GM12878 (cell line): ENCODE results near the gene NR1H4. TPM values are rescaled to one million over a fixed set of nuclear protein-coding genes. Genes with fewer than 3 reads are reported as not detected.
A peak's percentile ranks its signal among the peaks of the same experiment; 100 is the strongest.

ENCODE experiments used
- ATAC-seq: fragments of 200-7000 bp; cut with Tn5 transposase; 3 replicates; pipeline ENCODE4 v1.9.1; 2020; ENCODE audit warnings: mild to moderate bottlenecking, moderate library complexity
- BruUV-seq: library from RNA; stranded (reverse); fragments of 400-500 nt; replicated peaks from 2 replicates; lab custom pipeline; 2021; lab: Mats Ljungman, UMichigan
- CTCF ChIA-PET: fragments of 300-600 bp; sonication (Branson Sonifier 250); formaldehyde crosslinking; extraction: SDS; loops from one replicate; lab custom pipeline; 2021; ENCODE audit warnings: inconsistent platforms; lab: Yijun Ruan, JAX
- POLR2A ChIA-PET: fragments of 350-600 bp; formaldehyde crosslinking; extraction: SDS; loops from one replicate; lab custom pipeline; 2021; ENCODE audit warnings: inconsistent platforms; lab: Charles Lee
- RAD21 ChIA-PET: fragments of 300-600 bp; sonication (Branson Sonifier 250); formaldehyde crosslinking; loops from one replicate; lab custom pipeline; 2023; ENCODE audit warnings: antibody characterized with exemption; ENCODE audit not compliant: unreplicated experiment; lab: Charles Lee
- SMC1A ChIA-PET: fragments of 300-600 bp; sonication (Branson Sonifier 250); formaldehyde crosslinking; loops from one replicate; lab custom pipeline; 2023; ENCODE audit not compliant: unreplicated experiment, uncharacterized antibody; lab: Charles Lee
- DNase-seq: peaks from one replicate; pipeline ENCODE4 v3.0.0-alpha.2; 2011; ENCODE audit warnings: low read depth, low spot score
- FAIRE-seq: peaks from 3 replicates; lab custom pipeline; 2011; peaks lifted over from hg19 to GRCh38; lab: Jason Lieb, UNC
- H2AFZ ChIP-seq: 2 replicates; pipeline ENCODE4 v1.6.0; 2011; ENCODE audit warnings: low read depth, low read length, control low read depth; ENCODE audit not compliant: control insufficient read depth
- H3K27ac ChIP-seq: 2 replicates; pipeline ENCODE4 v1.5.1; 2011; ENCODE audit warnings: control low read depth; ENCODE audit not compliant: control insufficient read depth, insufficient read depth
- H3K27me3 ChIP-seq, 2 experiments: replicated peaks in 1 of 2; 2 replicates each; pipeline versions ENCODE4 v1.6.0 to v1.6.1; 2011; ENCODE audit warnings: low read length in 1 of 2; ENCODE audit not compliant: control insufficient read depth in 2 of 2, insufficient read depth in 2 of 2
- H3K36me3 ChIP-seq, 2 experiments: 2 replicates each; pipeline ENCODE4 v1.5.1; 2011; ENCODE audit warnings: low read length in 1 of 2; ENCODE audit not compliant: control insufficient read depth in 2 of 2, insufficient read depth in 2 of 2
- H3K4me1 ChIP-seq: 2 replicates; pipeline ENCODE4 v1.6.1; 2011; ENCODE audit warnings: mild to moderate bottlenecking, low read length, moderate library complexity, mixed read lengths; ENCODE audit not compliant: control insufficient read depth, insufficient read depth
- H3K4me2 ChIP-seq: 2 replicates; pipeline ENCODE4 v1.6.0; 2011; ENCODE audit warnings: control low read depth; ENCODE audit not compliant: control insufficient read depth, insufficient read depth
- H3K4me3 ChIP-seq: fragments of 200-600 bp; sonication (generic); 2 replicates; pipeline ENCODE4 v1.5.1; 2016
- H3K79me2 ChIP-seq: 2 replicates; pipeline ENCODE4 v1.6.0; 2011; ENCODE audit warnings: low read length; ENCODE audit not compliant: control insufficient read depth, insufficient read depth
- H3K9ac ChIP-seq: 2 replicates; pipeline ENCODE4 v1.8.0; 2011; ENCODE audit warnings: low read length, control low read depth, mixed read lengths; ENCODE audit not compliant: control insufficient read depth, insufficient read depth
- H3K9me3 ChIP-seq: replicated peaks from 3 replicates; pipeline ENCODE4 v1.5.1; 2011; ENCODE audit warnings: mild to moderate bottlenecking, low read length; ENCODE audit not compliant: control insufficient read depth, insufficient read depth
- H4K20me1 ChIP-seq: 2 replicates; pipeline ENCODE4 v1.6.0; 2011; ENCODE audit not compliant: control insufficient read depth, insufficient read depth
- CHD2 ChIP-seq: IDR thresholded peaks from 2 replicates; pipeline ENCODE4 v1.6.1; 2011; ENCODE audit warnings: low read depth, low read length, improper control_type of control experiment, borderline replicate concordance
- LARP7 ChIP-seq: fragments of 450-650 bp; IDR thresholded peaks from 2 replicates; pipeline ENCODE4 v1.6.1; 2017; ENCODE audit warnings: mild to moderate bottlenecking
- MEF2B ChIP-seq: fragments of 450-650 bp; IDR thresholded peaks from 2 replicates; pipeline ENCODE4 v1.6.1; 2018; ENCODE audit warnings: mild to moderate bottlenecking, moderate library complexity; ENCODE audit not compliant: partially characterized antibody, poor library complexity, severe bottlenecking
- MTA2 ChIP-seq: fragments of 450-650 bp; IDR thresholded peaks from 2 replicates; pipeline ENCODE4 v1.6.1; 2016; ENCODE audit warnings: low read depth, mild to moderate bottlenecking, moderate library complexity
- MYB ChIP-seq: fragments of 150-350 bp; IDR thresholded peaks from 2 replicates; pipeline ENCODE4 v1.6.1; 2014; ENCODE audit warnings: mild to moderate bottlenecking, low read depth, low read length, borderline replicate concordance
- RUNX3 ChIP-seq: IDR thresholded peaks from 2 replicates; pipeline ENCODE4 v1.6.1; 2012; ENCODE audit warnings: low read length, inconsistent platforms
- STAT3 ChIP-seq: IDR thresholded peaks from 2 replicates; pipeline ENCODE4 v1.6.1; 2011; ENCODE audit warnings: low read depth, low read length, improper control_type of control experiment
- in situ Hi-C: fragments of 300-500 bp; cut with MboI; formaldehyde crosslinking; loops from 9 replicates; pipeline ENCODE4 v1.14.3; 2018; ENCODE audit warnings: mixed read lengths
- intact Hi-C: fragments of 100-400 bp; cut with micrococcal nuclease; formaldehyde crosslinking; loops from one replicate; pipeline ENCODE4 v1.14.2; 2022; ENCODE audit not compliant: unreplicated experiment
- polyA plus RNA-seq, 11 experiments: library from polyadenylated mRNA; depleted of rRNA in 4 of 11; unstranded in 6 of 11; stranded (reverse) in 5 of 11; fragments of >200 nt; fragmentation: Nextera tagmentation in 4 of 11; fragmentation: Illumina TruSeq in 1 of 11; extraction: Ambion mirVana in 4 of 11; extraction: Trizol in 1 of 11; gene quantifications; 1 replicate in 1 of 11; 2 replicates in 10 of 11; pipeline versions ENCODE4 v1.2.1 to v1.2.3, GENCODE V29; 2011 to 2016; ENCODE audit warnings: inconsistent platforms in 2 of 11, missing spikeins in 2 of 11, low read depth in 1 of 11
- total RNA-seq, 4 experiments: library from RNA; depleted of rRNA in 3 of 4; stranded (reverse); fragments of >200 nt in 3 of 4; fragmentation: Illumina TruSeq in 1 of 4; extraction: Trizol in 1 of 4; gene quantifications; 2 replicates each; pipeline versions ENCODE4 v1.2.1 to v1.2.3, GENCODE V29; 2013 to 2021
- TF ChIP-seq, protein P1 (sequence below): IDR thresholded peaks from 2 replicates; pipeline ENCODE4 v1.6.1; 2011; ENCODE audit warnings: borderline replicate concordance, low read depth, mild to moderate bottlenecking, moderate library complexity, low read length; ENCODE audit not compliant: insufficient read depth, poor library complexity, severe bottlenecking
- TF ChIP-seq, protein P2 (sequence below): fragments of 450-650 bp; IDR thresholded peaks from 2 replicates; pipeline ENCODE4 v1.6.1; 2017; ENCODE audit warnings: borderline replicate concordance
- TF ChIP-seq, protein P3 (sequence below): IDR thresholded peaks from 2 replicates; pipeline ENCODE4 v1.6.1; 2012; ENCODE audit warnings: improper control_type of control experiment, low read depth, low read length; ENCODE audit not compliant: insufficient replicate concordance

The NR1H4 gene
- total and polyA plus RNA-seq, 10 of the 15 experiments (the other 5 are each of a cell fraction or from before 2014, with no cell fraction given), result 0.04 TPM; not detected in 9

DNA sequence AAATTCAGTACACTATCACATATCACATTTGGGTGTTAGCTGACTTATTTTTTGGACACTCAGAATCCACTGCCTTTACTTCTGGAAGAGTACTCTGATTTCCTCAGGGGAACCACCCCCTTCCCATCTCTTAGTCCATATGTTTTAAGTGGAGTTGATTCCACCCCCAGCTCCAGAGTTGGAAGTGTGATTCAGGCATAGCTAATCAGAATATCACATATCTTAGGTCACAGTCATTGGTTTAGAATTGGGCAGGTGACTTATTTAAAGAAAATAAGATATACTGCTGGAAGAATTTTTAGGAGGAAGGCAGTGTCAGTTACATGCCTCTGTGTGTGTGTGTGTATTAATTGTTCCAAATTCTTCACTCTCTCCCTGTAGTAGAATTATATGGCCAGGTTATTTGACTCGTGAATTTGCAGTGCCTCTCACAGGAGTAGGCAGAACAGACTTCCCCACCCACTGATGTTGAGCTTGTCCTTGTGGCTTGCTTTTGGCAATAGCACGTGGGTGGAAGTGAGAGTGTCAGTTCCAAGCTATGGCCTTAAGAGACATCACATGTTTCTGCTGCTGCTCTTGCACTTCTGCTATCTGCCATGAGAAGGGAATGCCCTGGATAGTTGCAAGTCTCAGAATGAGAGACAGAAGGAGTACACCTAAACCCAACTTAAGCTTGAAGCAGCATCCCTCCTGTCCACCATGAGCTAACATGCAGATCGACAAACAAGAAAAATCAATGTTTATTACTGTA lies 93.4 kb downstream of the NR1H4 start (continued):
- TF ChIP-seq RUNX3, result peak; percentile 78
- TF ChIP-seq, protein P1, sequence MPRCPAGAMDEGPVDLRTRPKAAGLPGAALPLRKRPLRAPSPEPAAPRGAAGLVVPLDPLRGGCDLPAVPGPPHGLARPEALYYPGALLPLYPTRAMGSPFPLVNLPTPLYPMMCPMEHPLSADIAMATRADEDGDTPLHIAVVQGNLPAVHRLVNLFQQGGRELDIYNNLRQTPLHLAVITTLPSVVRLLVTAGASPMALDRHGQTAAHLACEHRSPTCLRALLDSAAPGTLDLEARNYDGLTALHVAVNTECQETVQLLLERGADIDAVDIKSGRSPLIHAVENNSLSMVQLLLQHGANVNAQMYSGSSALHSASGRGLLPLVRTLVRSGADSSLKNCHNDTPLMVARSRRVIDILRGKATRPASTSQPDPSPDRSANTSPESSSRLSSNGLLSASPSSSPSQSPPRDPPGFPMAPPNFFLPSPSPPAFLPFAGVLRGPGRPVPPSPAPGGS, result no peak
- peak; percentile 51 for TF ChIP-seq MTA2
- no peak for TF ChIP-seq MEF2B
- no peak; the same call in 1 of the 2 replicates for TF ChIP-seq LARP7
- TF ChIP-seq, protein P2, sequence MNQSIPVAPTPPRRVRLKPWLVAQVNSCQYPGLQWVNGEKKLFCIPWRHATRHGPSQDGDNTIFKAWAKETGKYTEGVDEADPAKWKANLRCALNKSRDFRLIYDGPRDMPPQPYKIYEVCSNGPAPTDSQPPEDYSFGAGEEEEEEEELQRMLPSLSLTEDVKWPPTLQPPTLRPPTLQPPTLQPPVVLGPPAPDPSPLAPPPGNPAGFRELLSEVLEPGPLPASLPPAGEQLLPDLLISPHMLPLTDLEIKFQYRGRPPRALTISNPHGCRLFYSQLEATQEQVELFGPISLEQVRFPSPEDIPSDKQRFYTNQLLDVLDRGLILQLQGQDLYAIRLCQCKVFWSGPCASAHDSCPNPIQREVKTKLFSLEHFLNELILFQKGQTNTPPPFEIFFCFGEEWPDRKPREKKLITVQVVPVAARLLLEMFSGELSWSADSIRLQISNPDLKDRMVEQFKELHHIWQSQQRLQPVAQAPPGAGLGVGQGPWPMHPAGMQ, result no peak
- no peak for TF ChIP-seq MYB
- no peak for TF ChIP-seq STAT3

DNA sequence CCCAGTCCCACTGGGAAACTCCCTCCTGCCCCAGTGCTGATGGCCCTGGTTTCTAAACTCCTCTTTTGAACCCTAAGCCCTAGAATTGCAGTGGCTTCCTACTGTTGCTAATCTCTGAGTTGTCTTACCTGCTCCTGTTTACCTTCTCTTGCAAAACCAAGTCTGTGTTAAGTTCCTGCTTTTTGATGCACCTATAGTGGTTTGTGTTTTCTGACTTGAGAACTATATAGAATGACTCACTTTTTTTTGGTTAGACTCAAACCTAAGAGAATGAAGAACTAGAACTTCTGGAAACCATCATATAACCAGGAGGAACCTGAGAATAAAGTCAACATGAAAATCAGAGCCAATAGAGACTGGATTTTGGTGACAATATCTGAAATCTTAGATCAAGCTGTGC lies 94.3 kb downstream of the NR1H4 start:
- H3K4me2 ChIP-seq, result 0 out of 2 replicates have a peak overlapping the region, but pooled peaks have one; percentile 15
- H3K4me3 ChIP-seq, result no peak overlapping the region
- DNase-seq (no peak), FAIRE-seq (peak; percentile 18), ATAC-seq (peak; percentile 51)
- ChIA-PET CTCF (interaction anchor here (2.0 to 3.9 kb wide), 4 partner anchors 13 to 104 kb away, joined by 7 to 28 read pairs (median 9); no protein-coding TSS in a partner anchor), POLR2A (interaction anchor here (0.6 to 0.7 kb wide), 2 partner anchors 18 to 239 kb away, joined by 3 read pairs; no protein-coding TSS in a partner anchor), SMC1A (interaction anchor here (1.7 to 2.5 kb wide), 2 partner anchors 64 to 104 kb away, joined by 5 to 7 read pairs; no protein-coding TSS in a partner anchor), RAD21 (interaction anchor here (1.1 to 2.3 kb wide), 5 partner anchors 8 to 301 kb away, joined by 3 to 9 read pairs (median 4); partner anchors contain the start of genes DEPDC4 and SCYL2)
- H3K4me1 ChIP-seq, result peaks cover 7% of the 10 kb centered on the region
- H3K79me2 ChIP-seq, result no peaks in the 10 kb centered on the region
- intact Hi-C loops (loop anchor here (5.0 kb wide), 1 partner anchor 99 kb away; no protein-coding TSS in a partner anchor), in situ Hi-C loops (no loop called here)
- H3K36me3 ChIP-seq, result no peaks in the 10 kb centered on the region
- no peak overlapping the region for H3K9ac ChIP-seq
- H3K27me3 ChIP-seq, result no peaks in the 10 kb centered on the region
- peak overlapping the region; percentile 8; the same call in 1 of the 2 replicates for H2AFZ ChIP-seq
- no TSS peak for BruUV-seq
- no peaks in the 10 kb centered on the region for H3K9me3 ChIP-seq
- no peak overlapping the region for H3K27ac ChIP-seq
- H4K20me1 ChIP-seq, result no peaks in the 10 kb centered on the region
- TF ChIP-seq, protein P3, sequence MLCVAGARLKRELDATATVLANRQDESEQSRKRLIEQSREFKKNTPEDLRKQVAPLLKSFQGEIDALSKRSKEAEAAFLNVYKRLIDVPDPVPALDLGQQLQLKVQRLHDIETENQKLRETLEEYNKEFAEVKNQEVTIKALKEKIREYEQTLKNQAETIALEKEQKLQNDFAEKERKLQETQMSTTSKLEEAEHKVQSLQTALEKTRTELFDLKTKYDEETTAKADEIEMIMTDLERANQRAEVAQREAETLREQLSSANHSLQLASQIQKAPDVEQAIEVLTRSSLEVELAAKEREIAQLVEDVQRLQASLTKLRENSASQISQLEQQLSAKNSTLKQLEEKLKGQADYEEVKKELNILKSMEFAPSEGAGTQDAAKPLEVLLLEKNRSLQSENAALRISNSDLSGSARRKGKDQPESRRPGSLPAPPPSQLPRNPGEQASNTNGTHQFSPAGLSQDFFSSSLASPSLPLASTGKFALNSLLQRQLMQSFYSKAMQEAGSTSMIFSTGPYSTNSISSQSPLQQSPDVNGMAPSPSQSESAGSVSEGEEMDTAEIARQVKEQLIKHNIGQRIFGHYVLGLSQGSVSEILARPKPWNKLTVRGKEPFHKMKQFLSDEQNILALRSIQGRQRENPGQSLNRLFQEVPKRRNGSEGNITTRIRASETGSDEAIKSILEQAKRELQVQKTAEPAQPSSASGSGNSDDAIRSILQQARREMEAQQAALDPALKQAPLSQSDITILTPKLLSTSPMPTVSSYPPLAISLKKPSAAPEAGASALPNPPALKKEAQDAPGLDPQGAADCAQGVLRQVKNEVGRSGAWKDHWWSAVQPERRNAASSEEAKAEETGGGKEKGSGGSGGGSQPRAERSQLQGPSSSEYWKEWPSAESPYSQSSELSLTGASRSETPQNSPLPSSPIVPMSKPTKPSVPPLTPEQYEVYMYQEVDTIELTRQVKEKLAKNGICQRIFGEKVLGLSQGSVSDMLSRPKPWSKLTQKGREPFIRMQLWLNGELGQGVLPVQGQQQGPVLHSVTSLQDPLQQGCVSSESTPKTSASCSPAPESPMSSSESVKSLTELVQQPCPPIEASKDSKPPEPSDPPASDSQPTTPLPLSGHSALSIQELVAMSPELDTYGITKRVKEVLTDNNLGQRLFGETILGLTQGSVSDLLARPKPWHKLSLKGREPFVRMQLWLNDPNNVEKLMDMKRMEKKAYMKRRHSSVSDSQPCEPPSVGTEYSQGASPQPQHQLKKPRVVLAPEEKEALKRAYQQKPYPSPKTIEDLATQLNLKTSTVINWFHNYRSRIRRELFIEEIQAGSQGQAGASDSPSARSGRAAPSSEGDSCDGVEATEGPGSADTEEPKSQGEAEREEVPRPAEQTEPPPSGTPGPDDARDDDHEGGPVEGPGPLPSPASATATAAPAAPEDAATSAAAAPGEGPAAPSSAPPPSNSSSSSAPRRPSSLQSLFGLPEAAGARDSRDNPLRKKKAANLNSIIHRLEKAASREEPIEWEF, result no peak
- no peak for TF ChIP-seq CHD2
